IMR-90 (cell line): ENCODE data around the gene AP2M1.

Source experiments
- BHLHE40 ChIP-seq: fragments of 150-350 bp; IDR thresholded peaks from 2 replicates; pipeline ENCODE4 v1.6.1; 2016; ENCODE audit warnings: mild to moderate bottlenecking, low read depth, low read length
- CEBPB ChIP-seq: IDR thresholded peaks from 2 replicates; pipeline ENCODE4 v1.6.1; 2012; ENCODE audit warnings: low read depth, low read length, improper control_type of control experiment
- MAFK ChIP-seq: IDR thresholded peaks from 2 replicates; pipeline ENCODE4 v1.6.1; 2012; ENCODE audit warnings: low read depth, low read length, improper control_type of control experiment
- MAZ ChIP-seq: IDR thresholded peaks from 2 replicates; pipeline ENCODE4 v1.6.1; 2012; ENCODE audit warnings: low read depth, mild to moderate bottlenecking, low read length, improper control_type of control experiment, moderate library complexity, borderline replicate concordance
- POLR2A ChIP-seq: IDR thresholded peaks from 2 replicates; pipeline ENCODE4 v1.6.1; 2012; ENCODE audit warnings: mild to moderate bottlenecking, low read depth, low read length
- RAD21 ChIP-seq: IDR thresholded peaks from 2 replicates; pipeline ENCODE4 v1.6.1; 2012; ENCODE audit warnings: low read length, improper control_type of control experiment
- RFX5 ChIP-seq: IDR thresholded peaks from 2 replicates; pipeline ENCODE4 v1.8.0; 2012; ENCODE audit warnings: low read depth, mild to moderate bottlenecking, low read length, moderate library complexity
- SMC3 ChIP-seq: fragments of 150-350 bp; IDR thresholded peaks from 2 replicates; pipeline ENCODE4 v1.6.1; 2016; ENCODE audit warnings: low read depth, mild to moderate bottlenecking, antibody characterized with exemption, low read length, moderate library complexity
- TF ChIP-seq, protein P1 (sequence below): conservative IDR thresholded peaks from 2 replicates; pipeline ENCODE4 v1.5.1; 2012; ENCODE audit warnings: mild to moderate bottlenecking, low read depth, low read length, improper control_type of control experiment
- TF ChIP-seq, protein P2 (sequence below): fragments of 150-350 bp; IDR thresholded peaks from 2 replicates; pipeline ENCODE4 v1.6.1; 2017; ENCODE audit warnings: mild to moderate bottlenecking, antibody characterized with exemption, low read length, low read depth

DNA sequence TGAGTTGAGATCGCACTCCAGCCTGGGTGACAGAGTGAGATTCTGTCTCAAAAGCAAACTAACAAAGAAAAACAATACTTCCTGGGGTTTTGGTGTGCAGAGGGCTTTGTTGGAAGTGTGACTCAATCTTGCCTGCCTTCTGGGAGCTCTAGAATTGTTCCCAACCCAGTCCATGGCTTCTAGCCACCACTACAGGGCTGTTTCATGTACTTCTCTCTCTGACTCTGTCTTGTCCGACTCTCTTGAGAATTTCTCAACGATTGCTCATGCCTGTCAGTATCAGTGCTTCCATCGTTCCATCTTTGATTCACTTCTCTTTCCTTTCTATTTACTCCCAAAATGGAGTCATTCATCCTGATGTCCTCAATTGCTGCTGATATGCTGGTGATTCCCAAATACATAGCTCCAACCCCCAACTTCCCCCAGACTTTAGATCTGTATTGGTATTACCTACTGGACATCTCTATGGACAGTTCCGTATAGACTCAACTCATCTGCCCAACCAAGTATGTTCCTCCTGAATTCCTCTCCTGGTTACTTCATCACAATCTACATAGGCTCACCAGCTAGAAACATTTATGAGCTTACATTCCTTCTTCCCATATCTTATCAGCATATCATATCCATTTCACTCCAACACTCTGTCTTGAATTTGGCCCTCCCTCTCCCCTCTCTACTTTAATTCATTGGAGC lies 1.8 kb upstream of the AP2M1 start:
- no peak for TF ChIP-seq POLR2A
- TF ChIP-seq CEBPB, result peak; percentile 36
- TF ChIP-seq, protein P1, sequence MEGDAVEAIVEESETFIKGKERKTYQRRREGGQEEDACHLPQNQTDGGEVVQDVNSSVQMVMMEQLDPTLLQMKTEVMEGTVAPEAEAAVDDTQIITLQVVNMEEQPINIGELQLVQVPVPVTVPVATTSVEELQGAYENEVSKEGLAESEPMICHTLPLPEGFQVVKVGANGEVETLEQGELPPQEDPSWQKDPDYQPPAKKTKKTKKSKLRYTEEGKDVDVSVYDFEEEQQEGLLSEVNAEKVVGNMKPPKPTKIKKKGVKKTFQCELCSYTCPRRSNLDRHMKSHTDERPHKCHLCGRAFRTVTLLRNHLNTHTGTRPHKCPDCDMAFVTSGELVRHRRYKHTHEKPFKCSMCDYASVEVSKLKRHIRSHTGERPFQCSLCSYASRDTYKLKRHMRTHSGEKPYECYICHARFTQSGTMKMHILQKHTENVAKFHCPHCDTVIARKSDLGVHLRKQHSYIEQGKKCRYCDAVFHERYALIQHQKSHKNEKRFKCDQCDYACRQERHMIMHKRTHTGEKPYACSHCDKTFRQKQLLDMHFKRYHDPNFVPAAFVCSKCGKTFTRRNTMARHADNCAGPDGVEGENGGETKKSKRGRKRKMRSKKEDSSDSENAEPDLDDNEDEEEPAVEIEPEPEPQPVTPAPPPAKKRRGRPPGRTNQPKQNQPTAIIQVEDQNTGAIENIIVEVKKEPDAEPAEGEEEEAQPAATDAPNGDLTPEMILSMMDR, result no peak
- TF ChIP-seq, protein P2, sequence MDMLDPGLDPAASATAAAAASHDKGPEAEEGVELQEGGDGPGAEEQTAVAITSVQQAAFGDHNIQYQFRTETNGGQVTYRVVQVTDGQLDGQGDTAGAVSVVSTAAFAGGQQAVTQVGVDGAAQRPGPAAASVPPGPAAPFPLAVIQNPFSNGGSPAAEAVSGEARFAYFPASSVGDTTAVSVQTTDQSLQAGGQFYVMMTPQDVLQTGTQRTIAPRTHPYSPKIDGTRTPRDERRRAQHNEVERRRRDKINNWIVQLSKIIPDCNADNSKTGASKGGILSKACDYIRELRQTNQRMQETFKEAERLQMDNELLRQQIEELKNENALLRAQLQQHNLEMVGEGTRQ, result no peak
- no peak for TF ChIP-seq RFX5
- TF ChIP-seq MAZ, result no peak
- TF ChIP-seq RAD21, result no peak
- no peak for TF ChIP-seq MAFK
- no peak for TF ChIP-seq SMC3
- TF ChIP-seq BHLHE40, result no peak
